B cell (primary cell): Measurements from ENCODE around the gene ASCL1. TPM values are rescaled to one million over a fixed set of nuclear protein-coding genes. Genes with fewer than 3 reads are reported as not detected.
A peak's percentile ranks its signal among the peaks of the same experiment; 100 is the strongest.

Experiments used
- ATAC-seq: fragments of 200-7000 bp; cut with Tn5 transposase; one replicate; pipeline ENCODE4 v1.10.0; 2021; ENCODE audit warnings: low read depth, mild to moderate bottlenecking, moderate number of reproducible peaks, moderate library complexity
- CTCF ChIA-PET: fragments of 350-600 bp; sonication (Branson Sonifier 250); formaldehyde crosslinking; loops from one replicate; lab custom pipeline; 2021; ENCODE audit warnings: antibody characterized with exemption, inconsistent platforms; lab: Charles Lee
- POLR2A ChIA-PET: fragments of 350-600 bp; sonication (Branson Sonifier 250); formaldehyde crosslinking; loops from one replicate; lab custom pipeline; 2021; ENCODE audit warnings: antibody characterized with exemption; lab: Charles Lee
- DNase-seq: peaks from one replicate; pipeline ENCODE4 v3.0.0; 2013
- H2AFZ ChIP-seq: 2 replicates; pipeline ENCODE4 v1.6.1; 2012; ENCODE audit warnings: mild to moderate bottlenecking, low read depth, low read length; ENCODE audit not compliant: insufficient read depth, poor library complexity, severe bottlenecking
- H3K27ac ChIP-seq, 2 donors: 1 replicate in 1 of 2; 2 replicates in 1 of 2; pipeline ENCODE4 v1.5.1; 2012 to 2013; ENCODE audit warnings: low read length in 2 of 2, mild to moderate bottlenecking in 2 of 2, moderate library complexity in 1 of 2
- H3K27me3 ChIP-seq, 4 experiments: fragments of 200-600 bp in 1 of 4; sonication (generic) in 1 of 4; replicated peaks in 1 of 4; 1 replicate in 2 of 4; 2 replicates in 2 of 4; pipeline versions ENCODE4 v1.6.1 to v1.7.0; 2013 to 2016; ENCODE audit warnings: low read length in 3 of 4, mild to moderate bottlenecking in 2 of 4, mixed read lengths in 1 of 4, moderate library complexity in 1 of 4; ENCODE audit not compliant: insufficient read depth in 4 of 4, control insufficient read depth in 3 of 4; ENCODE audit errors: control extremely low read depth in 1 of 4
- H3K36me3 ChIP-seq, 2 experiments: replicated peaks in 1 of 2; 1 replicate in 1 of 2; 2 replicates in 1 of 2; pipeline versions ENCODE4 v1.6.1 to v1.7.1; 2013; ENCODE audit warnings: low read length in 1 of 2; ENCODE audit not compliant: insufficient read depth in 2 of 2, control insufficient read depth in 1 of 2; ENCODE audit errors: control extremely low read depth in 1 of 2, extremely low read depth in 1 of 2
- H3K4me1 ChIP-seq, 2 donors: fragments of 200-600 bp in 1 of 2; sonication (generic) in 1 of 2; 1 replicate in 1 of 2; 2 replicates in 1 of 2; pipeline versions ENCODE4 v1.5.1 to v1.6.1; 2013 to 2017; ENCODE audit warnings: low read length in 2 of 2; ENCODE audit not compliant: control insufficient read depth in 2 of 2, insufficient read depth in 2 of 2
- H3K4me2 ChIP-seq: replicated peaks from 2 replicates; pipeline ENCODE3; 2012; ENCODE audit warnings: mild to moderate bottlenecking, low read depth, low read length; ENCODE audit not compliant: poor library complexity, severe bottlenecking
- H3K4me3 ChIP-seq, 5 experiments: fragments of 200-600 bp in 1 of 5; sonication (generic) in 1 of 5; 1 replicate in 3 of 5; 2 replicates in 2 of 5; pipeline versions ENCODE4 v1.5.1 to v1.7.0; 2011 to 2016; ENCODE audit warnings: low read length in 4 of 5, mild to moderate bottlenecking in 4 of 5, low read depth in 2 of 5, control low read depth in 1 of 5, moderate library complexity in 1 of 5; ENCODE audit not compliant: insufficient read depth in 1 of 5; ENCODE audit errors: control extremely low read depth in 1 of 5, extremely low read depth in 1 of 5
- H3K79me2 ChIP-seq: fragments of 200-600 bp; sonication (generic); one replicate; pipeline ENCODE4 v1.6.0; 2016; ENCODE audit warnings: low read length; ENCODE audit not compliant: control insufficient read depth, insufficient read depth
- H3K9ac ChIP-seq: fragments of 200-600 bp; sonication (generic); 2 replicates; pipeline ENCODE4 v1.6.1; 2017; ENCODE audit warnings: mild to moderate bottlenecking, low read length, moderate library complexity
- H3K9me3 ChIP-seq, 3 donors: one replicate each; pipeline versions ENCODE4 v1.6.1 to v1.7.1; 2013; ENCODE audit warnings: low read length in 2 of 3; ENCODE audit not compliant: control insufficient read depth in 2 of 3, insufficient read depth in 1 of 3; ENCODE audit errors: control extremely low read depth in 1 of 3
- H4K20me1 ChIP-seq: 2 replicates; pipeline ENCODE4 v1.6.0; 2012; ENCODE audit warnings: mild to moderate bottlenecking, low read length; ENCODE audit not compliant: insufficient read depth, control insufficient read depth, poor library complexity, severe bottlenecking
- H3K27ac Mint-ChIP-seq: one replicate; pipeline ENCODE4 v1.8.0; 2021; ENCODE audit warnings: mixed read lengths
- H3K27me3 Mint-ChIP-seq: one replicate; pipeline ENCODE4 v1.8.0; 2021; ENCODE audit warnings: mixed read lengths
- H3K4me1 Mint-ChIP-seq: one replicate; pipeline ENCODE4 v1.8.0; 2021; ENCODE audit warnings: mixed read lengths
- H3K4me3 Mint-ChIP-seq: one replicate; pipeline ENCODE4 v1.8.0; 2021; ENCODE audit warnings: mixed read lengths
- H3K9me3 Mint-ChIP-seq: one replicate; pipeline ENCODE4 v1.8.0; 2022; ENCODE audit warnings: mixed read lengths; ENCODE audit not compliant: insufficient read depth
- EZH2 ChIP-seq: IDR thresholded peaks from 2 replicates; pipeline ENCODE4 v1.6.1; 2012; ENCODE audit warnings: borderline replicate concordance, low read depth, mild to moderate bottlenecking, moderate library complexity, low read length; ENCODE audit not compliant: insufficient read depth, poor library complexity, severe bottlenecking
- WGBS: methylation state at CpG from one replicate; pipeline ENCODE4 v1.1.5; 2013; ENCODE audit warnings: missing lambda C conversion rate; ENCODE audit not compliant: insufficient coverage; 5-methylcytosine and 5-hydroxymethylcytosine counted together
- intact Hi-C: fragments of 100-400 bp; cut with micrococcal nuclease; formaldehyde crosslinking; loops from one replicate; pipeline ENCODE4 v1.10.0; 2022
- polyA plus RNA-seq: library from polyadenylated mRNA; depleted of rRNA; stranded (reverse); fragments of >200 nt; gene quantifications from 2 replicates; pipeline ENCODE4 v1.2.3, GENCODE V29; 2012
- total RNA-seq, 2 donors: library from RNA; stranded (reverse); fragments of 120-200 nt in 1 of 2; gene quantifications; 1 replicate in 1 of 2; 2 replicates in 1 of 2; pipeline versions ENCODE4 v1.2.3 to v1.2.4, GENCODE V29; 2013 to 2022
- TF ChIP-seq, protein P1 (sequence below): fragments of 200-600 bp; IDR thresholded peaks from one replicate; pipeline ENCODE4 v1.8.0; 2022; ENCODE audit warnings: antibody characterized with exemption, mild to moderate bottlenecking

ASCL1 gene
- total and polyA plus RNA-seq, 2 donors (not counting 1 experiment from before 2014, with no cell fraction given), result not detected

GRCh38 chr12:102964872-102965271 lies 7.4 kb downstream of the ASCL1 start:
- TF ChIP-seq, protein P1, sequence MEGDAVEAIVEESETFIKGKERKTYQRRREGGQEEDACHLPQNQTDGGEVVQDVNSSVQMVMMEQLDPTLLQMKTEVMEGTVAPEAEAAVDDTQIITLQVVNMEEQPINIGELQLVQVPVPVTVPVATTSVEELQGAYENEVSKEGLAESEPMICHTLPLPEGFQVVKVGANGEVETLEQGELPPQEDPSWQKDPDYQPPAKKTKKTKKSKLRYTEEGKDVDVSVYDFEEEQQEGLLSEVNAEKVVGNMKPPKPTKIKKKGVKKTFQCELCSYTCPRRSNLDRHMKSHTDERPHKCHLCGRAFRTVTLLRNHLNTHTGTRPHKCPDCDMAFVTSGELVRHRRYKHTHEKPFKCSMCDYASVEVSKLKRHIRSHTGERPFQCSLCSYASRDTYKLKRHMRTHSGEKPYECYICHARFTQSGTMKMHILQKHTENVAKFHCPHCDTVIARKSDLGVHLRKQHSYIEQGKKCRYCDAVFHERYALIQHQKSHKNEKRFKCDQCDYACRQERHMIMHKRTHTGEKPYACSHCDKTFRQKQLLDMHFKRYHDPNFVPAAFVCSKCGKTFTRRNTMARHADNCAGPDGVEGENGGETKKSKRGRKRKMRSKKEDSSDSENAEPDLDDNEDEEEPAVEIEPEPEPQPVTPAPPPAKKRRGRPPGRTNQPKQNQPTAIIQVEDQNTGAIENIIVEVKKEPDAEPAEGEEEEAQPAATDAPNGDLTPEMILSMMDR, result no peak
- TF ChIP-seq EZH2, result no peak
- peaks cover 0 to 23% (median 17%) of the 10 kb centered on the region in 3 donors for H3K9me3 ChIP-seq
- POLR2A ChIA-PET, result no interaction called here
- peaks cover 22 to 40% of the 10 kb centered on the region in 2 donors for H3K4me1 ChIP-seq
- peak overlapping the region; percentile 46 for H2AFZ ChIP-seq
- ATAC-seq (peak; percentile 24), DNase-seq (peak; percentile 31)
- WGBS, result 9% methylated on average over 21 of the region's 21 CpGs
- Mint-ChIP-seq H3K9me3 (peaks cover 7% of the 10 kb centered on the region), H3K4me3 (peak overlapping the region; percentile 75), H3K27ac (no peak overlapping the region), H3K27me3 (peaks cover 86% of the 10 kb centered on the region), H3K4me1 (peaks cover 28% of the 10 kb centered on the region)
- peak overlapping the region; percentile 25 for H3K9ac ChIP-seq
- intact Hi-C loops, result no loop called here
- CTCF ChIA-PET, result no interaction called here
- H3K27me3 ChIP-seq, result peaks cover 0 to 70% (median 68%) of the 10 kb centered on the region in 4 experiments
- no peak overlapping the region for H3K27ac ChIP-seq
- no peaks in the 10 kb centered on the region for H3K36me3 ChIP-seq
- H4K20me1 ChIP-seq, result no peaks in the 10 kb centered on the region
- peak overlapping the region in 2 of 5 experiments; percentile 36 to 42 for H3K4me3 ChIP-seq
- no peaks in the 10 kb centered on the region for H3K79me2 ChIP-seq
- H3K4me2 ChIP-seq, result peak overlapping the region; percentile 71

GRCh38 chr12:102965281-102966155 lies 8.0 kb downstream of the ASCL1 start:
- H3K4me1 ChIP-seq, result peaks cover 22 to 40% of the 10 kb centered on the region in 2 donors
- H2AFZ ChIP-seq, result peak overlapping the region; percentile 46
- H3K9ac ChIP-seq, result peak overlapping the region; percentile 25
- no peak overlapping the region for H3K27ac ChIP-seq
- 7% methylated on average over 36 of the region's 38 CpGs for WGBS
- Mint-ChIP-seq H3K4me3 (peak overlapping the region; percentile 75), H3K4me1 (peaks cover 28% of the 10 kb centered on the region), H3K27me3 (peaks cover 85% of the 10 kb centered on the region), H3K9me3 (peaks cover 7% of the 10 kb centered on the region), H3K27ac (no peak overlapping the region)
- peak overlapping the region; percentile 71 for H3K4me2 ChIP-seq
- DNase-seq (peak; percentile 21), ATAC-seq (no peak)
- no peak for TF ChIP-seq EZH2
- TF ChIP-seq, protein P1, result no peak
- peak overlapping the region in 2 of 5 experiments; percentile 36 to 42 for H3K4me3 ChIP-seq
- no peaks in the 10 kb centered on the region for H3K79me2 ChIP-seq
- ChIA-PET POLR2A (no interaction called here), CTCF (interaction anchor here (0.9 kb wide), 1 partner anchor 17 kb away, joined by 3 read pairs; no protein-coding TSS in a partner anchor)
- H3K27me3 ChIP-seq, result peaks cover 0 to 69% (median 65%) of the 10 kb centered on the region in 4 experiments
- intact Hi-C loops, result no loop called here
- no peaks in the 10 kb centered on the region for H3K36me3 ChIP-seq
- no peaks in the 10 kb centered on the region for H4K20me1 ChIP-seq
- H3K9me3 ChIP-seq, result peaks cover 0 to 23% (median 17%) of the 10 kb centered on the region in 3 donors
